ENCODE results near the gene FADS6.

GRCh38 chr17:74830861-74831260 is 62.6 kb downstream of the FADS6 start:
- TF ChIP-seq CTCF (optimal IDR thresholded peaks at IDR 0.05 in 1 of 3, IDR thresholded peaks at IDR 0.05 in 1 of 3, conservative IDR thresholded peaks at IDR 0.05 in 1 of 3; ENCODE audit: extremely low read depth in 1 of 3, insufficient read depth in 2 of 3, low read length in 3 of 3) (no peak), EZH2 (IDR thresholded peaks at IDR 0.05; ENCODE audit: low read length) (no peak)

Data from keratinocyte (primary cell).